ENCODE measurements around the gene ARL8A. TPM values are rescaled to one million over a fixed set of nuclear protein-coding genes. Genes with fewer than 3 reads are reported as not detected.
"Not testable (repeated sequence)": the region's sequence is repeated elsewhere in the genome, so short reads cannot be mapped to it uniquely, and the experiment has no call there.

The ARL8A gene
- total and polyA plus RNA-seq, 2 donors (not counting 1 experiment from before 2014, with no cell fraction given) = 18.7 to 35.8 TPM

DNA sequence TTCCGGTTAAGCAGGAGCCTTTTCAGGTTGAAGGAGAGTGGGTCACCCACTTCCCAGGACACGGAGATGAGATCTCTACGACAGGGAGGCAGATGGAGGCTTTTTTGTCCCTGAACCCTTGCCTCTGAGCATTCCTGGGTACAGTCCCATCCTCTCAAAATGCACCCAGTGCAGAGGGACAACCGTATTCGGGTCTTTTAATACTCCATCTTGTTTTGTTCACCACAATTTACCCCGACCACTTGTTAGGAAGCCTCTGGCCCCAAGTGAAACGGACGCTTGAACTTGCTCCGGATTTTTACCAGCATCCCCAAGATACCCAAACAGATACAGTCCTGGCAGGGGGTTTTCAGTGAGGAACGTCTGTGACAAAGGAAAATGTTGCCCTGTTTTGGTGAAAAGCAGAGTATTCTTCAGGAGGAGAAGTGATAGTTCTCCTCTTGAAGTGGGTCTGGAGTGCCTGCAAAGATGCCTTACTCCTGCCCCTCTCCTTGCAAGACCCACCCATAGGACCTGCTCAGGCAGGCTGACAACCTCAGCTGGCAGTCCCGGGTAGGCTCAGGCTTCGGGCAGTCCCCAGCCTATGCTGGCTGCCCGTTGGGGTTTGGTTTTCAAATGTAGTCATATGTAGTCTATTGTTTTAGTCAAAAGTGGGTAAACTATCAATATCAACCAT is 669 bp upstream of the ARL8A start:
- TF ChIP-seq, protein P1, sequence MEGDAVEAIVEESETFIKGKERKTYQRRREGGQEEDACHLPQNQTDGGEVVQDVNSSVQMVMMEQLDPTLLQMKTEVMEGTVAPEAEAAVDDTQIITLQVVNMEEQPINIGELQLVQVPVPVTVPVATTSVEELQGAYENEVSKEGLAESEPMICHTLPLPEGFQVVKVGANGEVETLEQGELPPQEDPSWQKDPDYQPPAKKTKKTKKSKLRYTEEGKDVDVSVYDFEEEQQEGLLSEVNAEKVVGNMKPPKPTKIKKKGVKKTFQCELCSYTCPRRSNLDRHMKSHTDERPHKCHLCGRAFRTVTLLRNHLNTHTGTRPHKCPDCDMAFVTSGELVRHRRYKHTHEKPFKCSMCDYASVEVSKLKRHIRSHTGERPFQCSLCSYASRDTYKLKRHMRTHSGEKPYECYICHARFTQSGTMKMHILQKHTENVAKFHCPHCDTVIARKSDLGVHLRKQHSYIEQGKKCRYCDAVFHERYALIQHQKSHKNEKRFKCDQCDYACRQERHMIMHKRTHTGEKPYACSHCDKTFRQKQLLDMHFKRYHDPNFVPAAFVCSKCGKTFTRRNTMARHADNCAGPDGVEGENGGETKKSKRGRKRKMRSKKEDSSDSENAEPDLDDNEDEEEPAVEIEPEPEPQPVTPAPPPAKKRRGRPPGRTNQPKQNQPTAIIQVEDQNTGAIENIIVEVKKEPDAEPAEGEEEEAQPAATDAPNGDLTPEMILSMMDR (conservative IDR thresholded peaks at IDR 0.05 in 1 of 2, IDR thresholded peaks at IDR 0.05 in 1 of 2; ENCODE audit: low read depth in 1 of 2, low read length in 2 of 2) = no peak
- TF ChIP-seq EZH2 (IDR thresholded peaks at IDR 0.05; ENCODE audit: low read length, missing control alignments) = no peak
- H3K27me3 ChIP-seq (ENCODE audit: control insufficient read depth, insufficient read depth, low read length) = peaks cover 2% of the 10 kb centered on the region
- H3K79me2 ChIP-seq (ENCODE audit: control insufficient read depth, insufficient read depth, low read length) = peaks cover 26% of the 10 kb centered on the region
- peak overlapping the region; percentile 82 for H3K9ac ChIP-seq (ENCODE audit: insufficient read depth, low read length)
- H4K20me1 ChIP-seq (ENCODE audit: control insufficient read depth, extremely low read depth, insufficient read depth, low read length) = no peaks in the 10 kb centered on the region
- H3K36me3 ChIP-seq (ENCODE audit: control insufficient read depth, insufficient read depth, low read length) = no peaks in the 10 kb centered on the region
- peak overlapping the region; percentile 63 to 93 (median 75) for H3K4me3 ChIP-seq (replicated peaks in 1 of 4; ENCODE audit: control extremely low read depth in 1 of 4, insufficient read depth in 1 of 4, low read depth in 3 of 4, low read length in 4 of 4)
- peak overlapping the region; percentile 83 for H3K4me2 ChIP-seq (ENCODE audit: extremely low read depth, insufficient read depth, low read length)
- H3K9me3 ChIP-seq (ENCODE audit: control insufficient read depth, insufficient read depth, low read depth, low read length) = no peaks in the 10 kb centered on the region
- DNase-seq (ENCODE audit: low read depth in 2 of 2) = no peak
- peak overlapping the region; percentile 34 for H3K27ac ChIP-seq (ENCODE audit: insufficient read depth, low read length)
- H2AFZ ChIP-seq (ENCODE audit: low read length) = peak overlapping the region; percentile 87
- H3K4me1 ChIP-seq (ENCODE audit: control insufficient read depth, extremely low read depth, insufficient read depth, low read length) = peaks cover 10% of the 10 kb centered on the region

DNA sequence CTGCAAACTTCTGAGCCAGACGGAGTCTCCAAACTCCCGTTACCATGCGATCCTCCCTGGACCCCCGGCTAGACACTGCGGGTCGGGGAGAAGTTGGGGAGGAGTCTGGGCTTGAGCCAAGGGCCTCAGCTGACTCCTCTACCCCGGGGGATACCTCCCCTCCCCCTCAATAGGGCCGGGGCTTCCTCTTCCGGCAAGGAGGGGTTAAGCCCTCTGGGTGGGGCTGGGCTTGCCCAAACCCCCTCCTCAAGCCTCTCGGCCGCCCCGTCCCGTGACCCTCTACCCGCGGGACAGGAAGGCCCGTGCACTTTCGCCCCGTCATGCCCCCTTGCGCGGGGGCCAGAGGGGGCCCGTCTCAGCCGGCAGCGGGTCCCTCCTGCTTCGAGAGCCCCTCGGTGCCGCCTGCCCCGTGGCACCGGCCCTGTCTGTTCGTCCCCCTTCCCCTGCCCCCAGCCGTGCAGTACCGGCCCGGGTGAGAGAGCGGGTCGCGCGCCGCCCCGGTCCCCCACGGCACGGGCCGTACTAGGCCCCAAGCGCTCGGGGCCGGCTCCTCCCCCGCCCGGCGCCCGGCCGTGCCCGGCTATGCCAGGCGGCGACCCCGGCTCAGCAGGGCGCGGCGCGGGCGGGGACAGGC is 652 bp downstream of the ARL8A start:
- H2AFZ ChIP-seq (ENCODE audit: low read length) = no peak overlapping the region
- TF ChIP-seq, protein P1 (conservative IDR thresholded peaks at IDR 0.05 in 1 of 2, IDR thresholded peaks at IDR 0.05 in 1 of 2; ENCODE audit: low read depth in 1 of 2, low read length in 2 of 2) = no peak
- TF ChIP-seq EZH2 (IDR thresholded peaks at IDR 0.05; ENCODE audit: low read length, missing control alignments) = no peak

DNA sequence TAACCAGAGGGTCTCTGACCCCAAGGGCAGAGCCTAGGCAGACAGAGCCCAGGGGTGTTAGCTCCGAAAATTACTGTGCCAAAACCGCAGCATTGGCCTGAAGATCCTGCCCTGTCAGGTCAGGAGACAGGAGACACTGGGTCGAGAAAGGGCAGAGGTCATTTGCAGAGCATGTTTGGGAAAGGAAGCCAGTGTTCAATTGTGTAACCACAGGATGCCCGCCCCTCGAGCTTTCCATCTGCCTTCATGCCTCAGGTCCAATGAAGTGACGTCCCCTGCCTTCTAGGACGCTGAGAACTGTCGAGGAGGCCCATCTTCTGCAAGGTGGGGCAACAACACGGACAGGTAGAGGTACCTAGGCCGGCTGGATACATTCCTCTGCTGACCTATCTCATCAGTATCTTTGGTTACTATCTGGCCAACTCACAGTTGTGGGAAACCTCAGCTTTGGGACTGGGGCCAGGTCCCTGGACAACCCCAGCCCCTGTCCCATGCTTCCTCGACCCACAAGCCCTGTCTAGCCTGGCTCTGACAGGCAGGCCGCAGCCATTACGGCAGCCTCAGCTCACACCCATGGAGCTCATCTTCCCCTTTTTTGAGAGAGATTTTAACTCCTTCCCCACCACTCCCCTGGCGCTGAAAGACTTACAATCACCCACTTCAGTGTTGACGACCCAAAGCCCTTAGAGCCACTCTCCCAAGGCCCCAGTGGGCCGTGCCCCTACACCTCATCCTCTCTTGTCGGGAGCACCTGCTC is 1.3 kb downstream of the ARL8A start:
- Histone ChIP-seq H3K4me2 (ENCODE audit: extremely low read depth, insufficient read depth, low read length) (peak overlapping the region; percentile 98), H3K9ac (ENCODE audit: insufficient read depth, low read length) (peak overlapping the region; percentile 82), H3K27ac (ENCODE audit: insufficient read depth, low read length) (peak overlapping the region; percentile 54), H3K36me3 (ENCODE audit: control insufficient read depth, insufficient read depth, low read length) (no peaks in the 10 kb centered on the region), H2AFZ (ENCODE audit: low read length) (no peak overlapping the region), H4K20me1 (ENCODE audit: control insufficient read depth, extremely low read depth, insufficient read depth, low read length) (no peaks in the 10 kb centered on the region), H3K4me3 (replicated peaks in 1 of 4; ENCODE audit: control extremely low read depth in 1 of 4, insufficient read depth in 1 of 4, low read depth in 3 of 4, low read length in 4 of 4) (peak overlapping the region; percentile 48 to 93 (median 74)), H3K79me2 (ENCODE audit: control insufficient read depth, insufficient read depth, low read length) (peaks cover 26% of the 10 kb centered on the region), H3K9me3 (ENCODE audit: control insufficient read depth, insufficient read depth, low read depth, low read length) (no peaks in the 10 kb centered on the region), H3K27me3 (ENCODE audit: control insufficient read depth, insufficient read depth, low read length) (peaks cover 2% of the 10 kb centered on the region), H3K4me1 (ENCODE audit: control insufficient read depth, extremely low read depth, insufficient read depth, low read length) (peaks cover 10% of the 10 kb centered on the region)
- peak in 1 of 2 donors; percentile 15 for DNase-seq (ENCODE audit: low read depth in 2 of 2)
- TF ChIP-seq, protein P1 (conservative IDR thresholded peaks at IDR 0.05 in 1 of 2, IDR thresholded peaks at IDR 0.05 in 1 of 2; ENCODE audit: low read depth in 1 of 2, low read length in 2 of 2) = no peak
- no peak for TF ChIP-seq EZH2 (IDR thresholded peaks at IDR 0.05; ENCODE audit: low read length, missing control alignments)

More for the DNA sequence above, 652 bp downstream of the ARL8A start:
- Histone ChIP-seq H3K27ac (ENCODE audit: insufficient read depth, low read length) (peak overlapping the region; percentile 54), H3K27me3 (ENCODE audit: control insufficient read depth, insufficient read depth, low read length) (peaks cover 2% of the 10 kb centered on the region), H3K79me2 (ENCODE audit: control insufficient read depth, insufficient read depth, low read length) (peaks cover 26% of the 10 kb centered on the region), H3K4me1 (ENCODE audit: control insufficient read depth, extremely low read depth, insufficient read depth, low read length) (peaks cover 10% of the 10 kb centered on the region), H4K20me1 (ENCODE audit: control insufficient read depth, extremely low read depth, insufficient read depth, low read length) (no peaks in the 10 kb centered on the region), H3K4me2 (ENCODE audit: extremely low read depth, insufficient read depth, low read length) (peak overlapping the region; percentile 98), H3K36me3 (ENCODE audit: control insufficient read depth, insufficient read depth, low read length) (no peaks in the 10 kb centered on the region), H3K4me3 (replicated peaks in 1 of 4; ENCODE audit: control extremely low read depth in 1 of 4, insufficient read depth in 1 of 4, low read depth in 3 of 4, low read length in 4 of 4) (peak overlapping the region; percentile 48 to 93 (median 74)), H3K9ac (ENCODE audit: insufficient read depth, low read length) (peak overlapping the region; percentile 82), H3K9me3 (ENCODE audit: control insufficient read depth, insufficient read depth, low read depth, low read length) (no peaks in the 10 kb centered on the region)
- DNase-seq (ENCODE audit: low read depth in 2 of 2) = peak in 1 of 2 donors; percentile 19

DNA sequence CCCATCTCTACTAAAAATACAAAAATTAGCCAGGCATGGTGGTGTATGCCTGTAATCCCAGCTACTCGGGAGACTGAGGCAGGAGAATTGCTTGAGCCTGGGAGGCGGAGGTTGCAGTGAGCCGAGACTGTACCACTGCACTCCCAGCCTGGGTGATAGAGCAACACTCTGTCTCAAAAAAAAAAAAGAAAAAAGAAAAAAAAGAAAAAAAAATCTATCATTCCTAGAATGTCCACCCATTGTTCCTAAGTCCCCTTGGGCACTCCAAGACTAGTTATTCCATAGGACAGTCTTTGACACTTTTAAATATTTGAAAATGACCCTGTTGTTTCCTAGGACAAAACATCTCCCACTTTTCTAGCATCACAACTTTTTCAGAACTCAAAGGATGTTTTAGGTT is 3.1 kb downstream of the ARL8A start:
- not testable (repeated sequence) for H3K4me3 ChIP-seq (replicated peaks in 1 of 4; ENCODE audit: control extremely low read depth in 1 of 4, insufficient read depth in 1 of 4, low read depth in 3 of 4, low read length in 4 of 4); H3K27me3 ChIP-seq (ENCODE audit: control insufficient read depth, insufficient read depth, low read length); H3K4me2 ChIP-seq (ENCODE audit: extremely low read depth, insufficient read depth, low read length); H4K20me1 ChIP-seq (ENCODE audit: control insufficient read depth, extremely low read depth, insufficient read depth, low read length); H3K36me3 ChIP-seq (ENCODE audit: control insufficient read depth, insufficient read depth, low read length); H3K27ac ChIP-seq (ENCODE audit: insufficient read depth, low read length); H2AFZ ChIP-seq (ENCODE audit: low read length); DNase-seq (ENCODE audit: low read depth in 2 of 2); H3K9ac ChIP-seq (ENCODE audit: insufficient read depth, low read length); H3K9me3 ChIP-seq (ENCODE audit: control insufficient read depth, insufficient read depth, low read depth, low read length)
- H3K79me2 ChIP-seq (ENCODE audit: control insufficient read depth, insufficient read depth, low read length) = peaks cover 26% of the 10 kb centered on the region
- peaks cover 10% of the 10 kb centered on the region for H3K4me1 ChIP-seq (ENCODE audit: control insufficient read depth, extremely low read depth, insufficient read depth, low read length)

All from fibroblast of lung (primary cell).